Measurements from ENCODE around the gene KCNK4.

The KCNK4 gene

GRCh38 chr11:64281957-64282770 lies 8.9 kb upstream of the KCNK4 start:
- H3K27me3 ChIP-seq (ENCODE audit: control insufficient read depth, insufficient read depth, low read length), result no peaks in the 10 kb centered on the region
- no peak overlapping the region for H3K9ac ChIP-seq (ENCODE audit: low read length)
- peaks cover 5% of the 10 kb centered on the region for H3K36me3 ChIP-seq (ENCODE audit: control insufficient read depth, insufficient read depth, low read length)
- peaks cover 35% of the 10 kb centered on the region for H3K4me1 ChIP-seq (ENCODE audit: control insufficient read depth, insufficient read depth, low read length)
- no peaks in the 10 kb centered on the region for H3K9me3 ChIP-seq (ENCODE audit: control insufficient read depth, low read length)
- H3K4me3 ChIP-seq (ENCODE audit: low read length), result no peak overlapping the region

GRCh38 chr11:64283092-64283491 lies 8.0 kb upstream of the KCNK4 start:
- Histone ChIP-seq H3K4me1 (ENCODE audit: control insufficient read depth, insufficient read depth, low read length) (peaks cover 31% of the 10 kb centered on the region), H3K9ac (ENCODE audit: low read length) (peak overlapping the region; percentile 95), H3K9me3 (ENCODE audit: control insufficient read depth, low read length) (no peaks in the 10 kb centered on the region), H3K36me3 (ENCODE audit: control insufficient read depth, insufficient read depth, low read length) (no peaks in the 10 kb centered on the region), H3K4me3 (ENCODE audit: low read length) (no peak overlapping the region), H3K27me3 (ENCODE audit: control insufficient read depth, insufficient read depth, low read length) (no peaks in the 10 kb centered on the region)

GRCh38 chr11:64284048-64284961 lies 6.8 kb upstream of the KCNK4 start, which contains the start of gene BAD:
Gene BAD, minus strand, starts transcription at chr11:64284665. Its CDS starts 297 bp downstream, at chr11:64284368.
- H3K9ac ChIP-seq (ENCODE audit: low read length), result peak within 1 kb of the TSS; percentile 95
- no peaks in the 10 kb centered on the region for H3K9me3 ChIP-seq (ENCODE audit: control insufficient read depth, low read length)
- H3K36me3 ChIP-seq (ENCODE audit: control insufficient read depth, insufficient read depth, low read length), result no peaks in the 10 kb centered on the region
- H3K4me3 ChIP-seq (ENCODE audit: low read length), result peak within 1 kb of the TSS; percentile 82
- peaks cover 31% of the 10 kb centered on the region for H3K4me1 ChIP-seq (ENCODE audit: control insufficient read depth, insufficient read depth, low read length)
- H3K27me3 ChIP-seq (ENCODE audit: control insufficient read depth, insufficient read depth, low read length), result no peaks in the 10 kb centered on the region

- Histone ChIP-seq H3K9ac (ENCODE audit: low read length) (peak within 1 kb of the TSS; percentile 95), H3K4me1 (ENCODE audit: control insufficient read depth, insufficient read depth, low read length) (peaks cover 31% of the 10 kb centered on the region), H3K4me3 (ENCODE audit: low read length) (peak within 1 kb of the TSS; percentile 80), H3K27me3 (ENCODE audit: control insufficient read depth, insufficient read depth, low read length) (peaks cover 3% of the 10 kb centered on the region), H3K36me3 (ENCODE audit: control insufficient read depth, insufficient read depth, low read length) (no peaks in the 10 kb centered on the region), H3K9me3 (ENCODE audit: control insufficient read depth, low read length) (no peaks in the 10 kb centered on the region)
Measured at GRCh38 chr11:64284962-64285884, 5.9 kb upstream of the KCNK4 start, which contains the start of gene GPR137. Gene GPR137, plus strand, starts transcription at chr11:64285848. Its CDS starts 677 bp downstream, at chr11:64286525.

- Histone ChIP-seq H3K27me3 (ENCODE audit: control insufficient read depth, insufficient read depth, low read length) (peaks cover 12% of the 10 kb centered on the region), H3K4me3 (ENCODE audit: low read length) (peak overlapping the region; percentile 50), H3K4me1 (ENCODE audit: control insufficient read depth, insufficient read depth, low read length) (peaks cover 34% of the 10 kb centered on the region), H3K9ac (ENCODE audit: low read length) (peak overlapping the region; percentile 95), H3K36me3 (ENCODE audit: control insufficient read depth, insufficient read depth, low read length) (no peaks in the 10 kb centered on the region), H3K9me3 (ENCODE audit: control insufficient read depth, low read length) (no peaks in the 10 kb centered on the region)
Measured at GRCh38 chr11:64285885-64286800, 5.0 kb upstream of the KCNK4 start.

- Histone ChIP-seq H3K36me3 (ENCODE audit: control insufficient read depth, insufficient read depth, low read length) (no peaks in the 10 kb centered on the region), H3K9ac (ENCODE audit: low read length) (peak overlapping the region; percentile 95), H3K4me1 (ENCODE audit: control insufficient read depth, insufficient read depth, low read length) (peaks cover 37% of the 10 kb centered on the region), H3K4me3 (ENCODE audit: low read length) (no peak overlapping the region), H3K27me3 (ENCODE audit: control insufficient read depth, insufficient read depth, low read length) (peaks cover 19% of the 10 kb centered on the region), H3K9me3 (ENCODE audit: control insufficient read depth, low read length) (no peaks in the 10 kb centered on the region)
Measured at GRCh38 chr11:64286801-64287159, 4.3 kb upstream of the KCNK4 start.

GRCh38 chr11:64287676-64288352 lies 3.3 kb upstream of the KCNK4 start:
- Histone ChIP-seq H3K36me3 (ENCODE audit: control insufficient read depth, insufficient read depth, low read length) (no peaks in the 10 kb centered on the region), H3K4me3 (ENCODE audit: low read length) (no peak overlapping the region), H3K4me1 (ENCODE audit: control insufficient read depth, insufficient read depth, low read length) (peaks cover 40% of the 10 kb centered on the region), H3K9me3 (ENCODE audit: control insufficient read depth, low read length) (no peaks in the 10 kb centered on the region), H3K9ac (ENCODE audit: low read length) (no peak overlapping the region), H3K27me3 (ENCODE audit: control insufficient read depth, insufficient read depth, low read length) (peaks cover 29% of the 10 kb centered on the region)

GRCh38 chr11:64288353-64288750 lies 2.8 kb upstream of the KCNK4 start:
- H3K4me1 ChIP-seq (ENCODE audit: control insufficient read depth, insufficient read depth, low read length), result peaks cover 34% of the 10 kb centered on the region
- no peak overlapping the region for H3K9ac ChIP-seq (ENCODE audit: low read length)
- H3K9me3 ChIP-seq (ENCODE audit: control insufficient read depth, low read length), result no peaks in the 10 kb centered on the region
- H3K27me3 ChIP-seq (ENCODE audit: control insufficient read depth, insufficient read depth, low read length), result peaks cover 34% of the 10 kb centered on the region
- no peaks in the 10 kb centered on the region for H3K36me3 ChIP-seq (ENCODE audit: control insufficient read depth, insufficient read depth, low read length)
- H3K4me3 ChIP-seq (ENCODE audit: low read length), result no peak overlapping the region

GRCh38 chr11:64289002-64289564 lies 2.0 kb upstream of the KCNK4 start:
- H3K4me1 ChIP-seq (ENCODE audit: control insufficient read depth, insufficient read depth, low read length), result peaks cover 27% of the 10 kb centered on the region
- no peak overlapping the region for H3K4me3 ChIP-seq (ENCODE audit: low read length)
- no peaks in the 10 kb centered on the region for H3K9me3 ChIP-seq (ENCODE audit: control insufficient read depth, low read length)
- no peak overlapping the region for H3K9ac ChIP-seq (ENCODE audit: low read length)
- no peaks in the 10 kb centered on the region for H3K36me3 ChIP-seq (ENCODE audit: control insufficient read depth, insufficient read depth, low read length)
- H3K27me3 ChIP-seq (ENCODE audit: control insufficient read depth, insufficient read depth, low read length), result peaks cover 41% of the 10 kb centered on the region

Data from mucosa of stomach (tissue), 1 donor.